IgD-negative memory B cell (primary cell): Measurements from ENCODE around the gene BICD1. TPM values are rescaled to one million over a fixed set of nuclear protein-coding genes. Genes with fewer than 3 reads are reported as not detected.
A peak's percentile ranks its signal among the peaks of the same experiment; 100 is the strongest.
"Not testable (repeated sequence)": the region's sequence is repeated elsewhere in the genome, so short reads cannot be mapped to it uniquely, and the experiment has no call there.

Experiments
- H3K27ac Mint-ChIP-seq, 3 donors: one replicate each; pipeline ENCODE4 v1.8.0; 2020 to 2022; ENCODE audit warnings: mild to moderate bottlenecking in 3 of 3, mixed read lengths in 3 of 3, moderate library complexity in 1 of 3
- H3K27me3 Mint-ChIP-seq: one replicate; pipeline ENCODE4 v1.8.0; 2021; ENCODE audit warnings: mixed read lengths
- H3K36me3 Mint-ChIP-seq: one replicate; pipeline ENCODE4 v1.8.0; 2020; ENCODE audit warnings: mild to moderate bottlenecking, mixed read lengths
- H3K4me1 Mint-ChIP-seq, 3 donors: one replicate each; pipeline ENCODE4 v1.8.0; 2020 to 2022; ENCODE audit warnings: mixed read lengths in 3 of 3, mild to moderate bottlenecking in 1 of 3
- H3K4me3 Mint-ChIP-seq, 4 donors: one replicate each; pipeline ENCODE4 v1.8.0; 2020 to 2022; ENCODE audit warnings: mild to moderate bottlenecking in 4 of 4, mixed read lengths in 4 of 4, moderate library complexity in 3 of 4
- H3K9me3 Mint-ChIP-seq, 3 donors: one replicate each; pipeline ENCODE4 v1.8.0; 2020 to 2021; ENCODE audit warnings: mixed read lengths in 3 of 3, mild to moderate bottlenecking in 1 of 3
- polyA plus RNA-seq: library from polyadenylated mRNA; unstranded; fragments of 300-500 nt; fragmentation: Illumina TruSeq; gene quantifications from one replicate; pipeline ENCODE4 v1.2.3, GENCODE V29; 2021

The BICD1 gene
- polyA plus RNA-seq, 1 donor from 2014 or later = 19.9 TPM

DNA sequence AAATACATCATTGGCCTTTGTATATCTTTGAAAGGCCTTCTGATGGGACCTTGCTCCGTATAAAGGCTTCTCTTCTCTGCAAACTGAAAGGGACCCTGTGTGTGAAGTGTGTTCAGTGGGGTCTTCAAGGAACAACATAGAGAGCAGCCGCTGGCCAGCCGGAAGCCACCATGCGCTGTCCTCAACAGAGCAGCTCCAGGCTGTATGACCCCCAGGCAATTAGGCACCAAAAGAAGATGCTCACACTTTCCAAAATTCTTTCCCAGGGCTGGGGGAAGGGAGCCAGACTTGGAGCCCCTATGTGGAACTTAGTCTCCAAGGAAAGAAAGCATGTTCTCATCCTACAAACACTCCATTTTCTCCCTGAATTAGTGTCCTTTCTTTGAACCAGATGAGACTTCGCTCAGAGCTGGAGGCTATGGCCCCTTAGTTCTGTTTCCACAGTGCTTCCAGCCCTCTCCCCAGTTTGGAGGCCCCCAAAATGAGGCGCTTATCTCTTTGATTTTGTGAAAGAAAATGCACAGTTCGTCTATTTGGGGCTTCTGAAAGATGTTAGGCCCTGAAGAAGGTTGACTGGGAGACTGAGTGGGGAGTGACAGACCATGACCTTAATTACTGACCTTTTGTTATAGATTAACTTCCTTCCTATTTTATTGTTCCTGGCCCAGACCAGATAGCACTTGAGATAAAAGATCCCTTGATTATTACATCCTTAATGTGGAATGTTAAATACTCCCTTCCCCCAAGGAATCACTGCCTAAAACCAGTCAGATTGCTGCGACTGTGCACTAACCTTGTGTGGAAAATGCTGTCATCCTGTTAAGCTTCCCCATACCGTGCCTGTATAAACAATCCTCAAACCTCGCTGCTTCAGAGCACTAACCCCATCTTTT, 164.4 kb downstream of the BICD1 start:
- Mint-ChIP-seq H3K36me3 (peaks cover 6% of the 10 kb centered on the region), H3K27ac (peak overlapping the region; percentile 82 to 95 (median 85)), H3K4me1 (peaks cover 35 to 42% (median 38%) of the 10 kb centered on the region in 3 donors), H3K9me3 (no peaks in the 10 kb centered on the region), H3K27me3 (no peaks in the 10 kb centered on the region), H3K4me3 (peak overlapping the region in 3 of 4 donors; percentile 31 to 86 (median 70))

DNA sequence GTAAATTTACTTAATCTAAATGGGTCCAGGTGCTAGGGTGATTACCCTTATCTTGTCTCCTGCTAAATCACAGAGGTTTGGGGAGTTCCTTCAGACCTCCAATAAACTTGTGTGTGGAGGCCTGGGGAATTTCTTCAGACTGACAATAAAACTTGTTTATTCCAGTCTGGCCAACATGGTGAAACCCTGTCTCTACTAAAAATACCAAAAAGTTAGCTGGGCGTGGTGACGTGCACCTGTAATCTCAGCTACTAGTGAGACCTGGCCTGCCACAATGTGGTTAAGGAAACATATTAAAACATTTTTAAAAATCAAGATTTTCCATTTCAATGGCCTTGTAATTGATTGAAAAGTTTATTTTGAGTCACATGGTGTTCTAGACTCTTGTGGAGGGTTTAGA, 165.8 kb downstream of the BICD1 start:
- Mint-ChIP-seq H3K4me3 (peak overlapping the region; percentile 50 to 92 (median 79)), H3K4me1 (peaks cover 33 to 35% (median 35%) of the 10 kb centered on the region in 3 donors), H3K27me3 (no peaks in the 10 kb centered on the region), H3K27ac (peak overlapping the region; percentile 95 to 99 (median 97)), H3K9me3 (no peaks in the 10 kb centered on the region), H3K36me3 (peaks cover 3% of the 10 kb centered on the region)

GRCh38 chr12:32273063-32273522, 166.4 kb downstream of the BICD1 start:
- peaks cover 6% of the 10 kb centered on the region for H3K36me3 Mint-ChIP-seq
- peak overlapping the region; percentile 50 to 92 (median 79) for H3K4me3 Mint-ChIP-seq
- H3K27me3 Mint-ChIP-seq = no peaks in the 10 kb centered on the region
- H3K27ac Mint-ChIP-seq = peak overlapping the region; percentile 95 to 99 (median 97)
- no peaks in the 10 kb centered on the region for H3K9me3 Mint-ChIP-seq
- H3K4me1 Mint-ChIP-seq = peaks cover 33 to 35% (median 35%) of the 10 kb centered on the region in 3 donors

- no peaks in the 10 kb centered on the region for H3K9me3 Mint-ChIP-seq
- peaks cover 33 to 35% (median 35%) of the 10 kb centered on the region in 3 donors for H3K4me1 Mint-ChIP-seq
- peak overlapping the region; percentile 95 to 99 (median 97) for H3K27ac Mint-ChIP-seq
- peaks cover 8% of the 10 kb centered on the region for H3K36me3 Mint-ChIP-seq
- peak overlapping the region; percentile 54 to 92 (median 79) for H3K4me3 Mint-ChIP-seq
- no peaks in the 10 kb centered on the region for H3K27me3 Mint-ChIP-seq
Observed at GRCh38 chr12:32273712-32274111, 167.1 kb downstream of the BICD1 start.

DNA sequence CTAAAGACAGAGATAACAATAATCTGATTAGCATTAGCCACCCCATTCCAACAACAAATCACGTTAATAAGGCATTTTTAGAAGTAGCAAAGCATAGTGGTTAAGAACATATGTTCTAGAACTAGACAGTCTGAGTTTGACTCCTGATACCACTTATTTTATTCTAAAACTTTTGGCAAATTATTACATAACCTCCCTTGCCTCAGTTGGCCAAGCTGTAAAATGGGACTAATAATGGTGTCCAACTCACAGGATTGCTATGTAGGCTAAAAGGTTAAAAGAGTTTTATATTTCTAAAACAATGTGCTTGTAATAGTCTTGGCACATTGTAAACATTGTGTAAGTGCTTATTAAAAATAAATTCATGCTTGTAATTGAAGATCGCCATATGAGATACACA, 168.0 kb downstream of the BICD1 start:
- Mint-ChIP-seq H3K9me3 (no peaks in the 10 kb centered on the region), H3K36me3 (peaks cover 8% of the 10 kb centered on the region), H3K4me1 (peaks cover 33 to 35% (median 35%) of the 10 kb centered on the region in 3 donors), H3K27ac (no peak overlapping the region), H3K27me3 (no peaks in the 10 kb centered on the region), H3K4me3 (no peak overlapping the region)

DNA sequence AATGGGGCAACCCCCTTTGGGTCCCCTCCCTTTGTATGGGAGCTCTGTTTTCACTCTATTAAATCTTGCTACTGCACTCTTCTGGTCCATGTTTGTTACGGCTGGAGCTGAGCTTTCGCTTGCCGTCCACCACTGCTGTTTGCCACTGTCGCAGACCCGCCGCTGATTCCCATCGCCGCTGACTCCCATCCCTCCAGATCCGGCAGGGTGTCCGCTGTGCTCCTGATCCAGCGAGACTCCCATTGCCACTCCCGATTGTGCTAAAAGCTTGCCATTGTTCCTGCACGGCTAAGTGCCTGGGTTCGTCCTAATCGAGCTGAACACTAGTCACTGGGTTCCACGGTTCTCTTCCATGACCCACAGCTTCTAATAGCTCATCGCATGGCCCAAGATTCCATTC, 168.9 kb downstream of the BICD1 start:
- Mint-ChIP-seq H3K27ac (peak overlapping the region in 1 of 3 donors; percentile 44), H3K4me1 (peaks cover 32 to 34% (median 33%) of the 10 kb centered on the region in 3 donors)
- H3K27me3 Mint-ChIP-seq, H3K9me3 Mint-ChIP-seq, H3K4me3 Mint-ChIP-seq, H3K36me3 Mint-ChIP-seq: not testable (repeated sequence)

DNA sequence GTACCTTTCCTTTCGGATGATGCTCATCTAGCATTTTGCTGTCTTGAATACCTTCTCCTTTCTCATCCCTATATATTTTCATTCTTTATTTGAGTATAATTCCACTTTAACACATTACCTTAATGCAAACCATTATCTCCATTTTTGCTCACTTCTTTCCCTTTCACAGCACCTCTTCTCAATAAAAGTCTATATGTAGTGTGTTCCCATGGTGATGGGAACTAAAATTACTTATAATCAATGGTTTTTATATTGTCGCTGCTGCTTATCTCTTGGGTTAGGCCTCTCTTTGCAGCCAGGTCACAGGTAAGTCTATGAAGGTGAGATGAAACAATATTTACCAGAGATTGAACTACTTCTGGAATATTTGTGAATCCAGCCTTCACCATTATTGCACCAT, 171.1 kb downstream of the BICD1 start:
- Mint-ChIP-seq H3K4me3 (no peak overlapping the region), H3K27me3 (no peaks in the 10 kb centered on the region), H3K36me3 (peaks cover 12% of the 10 kb centered on the region), H3K27ac (no peak overlapping the region), H3K9me3 (no peaks in the 10 kb centered on the region), H3K4me1 (peaks cover 12 to 14% (median 14%) of the 10 kb centered on the region in 3 donors)

- Mint-ChIP-seq H3K36me3 (peaks cover 9% of the 10 kb centered on the region), H3K27me3 (no peaks in the 10 kb centered on the region), H3K4me3 (no peak overlapping the region), H3K9me3 (no peaks in the 10 kb centered on the region), H3K27ac (no peak overlapping the region), H3K4me1 (peaks cover 0 to 2% (median 0%) of the 10 kb centered on the region in 3 donors)
Observed at GRCh38 chr12:32281098-32281497, 174.5 kb downstream of the BICD1 start.

DNA sequence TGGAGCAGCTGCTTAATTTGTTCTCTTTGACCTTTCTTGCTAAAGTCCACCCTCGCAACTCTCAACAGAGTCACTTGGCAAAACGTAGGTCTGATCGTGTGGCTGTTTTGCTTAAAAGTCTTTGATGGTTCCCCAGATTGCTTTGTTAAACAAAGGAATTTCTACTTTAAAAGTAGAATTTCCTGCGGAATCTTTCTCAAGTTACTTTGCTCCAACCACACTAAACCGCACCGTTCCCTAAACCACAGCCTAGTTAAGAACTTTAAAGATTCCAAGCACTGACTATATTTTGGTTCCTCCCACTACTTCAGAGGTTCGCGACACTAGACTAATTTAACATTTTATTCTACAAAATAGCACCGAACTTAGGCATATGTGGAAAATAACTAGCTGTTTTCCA, 177.9 kb downstream of the BICD1 start:
- H3K9me3 Mint-ChIP-seq = no peaks in the 10 kb centered on the region
- no peaks in the 10 kb centered on the region for H3K27me3 Mint-ChIP-seq
- peaks cover 4% of the 10 kb centered on the region for H3K36me3 Mint-ChIP-seq
- H3K4me1 Mint-ChIP-seq = peaks cover 0 to 3% (median 2%) of the 10 kb centered on the region in 3 donors
- H3K4me3 Mint-ChIP-seq = no peak overlapping the region
- no peak overlapping the region for H3K27ac Mint-ChIP-seq

GRCh38 chr12:32285021-32285420, 178.4 kb downstream of the BICD1 start:
- H3K4me3 Mint-ChIP-seq = no peak overlapping the region
- no peaks in the 10 kb centered on the region for H3K9me3 Mint-ChIP-seq
- no peak overlapping the region for H3K27ac Mint-ChIP-seq

GRCh38 chr12:32285489-32285888, 178.8 kb downstream of the BICD1 start:
- peaks cover 2% of the 10 kb centered on the region for H3K36me3 Mint-ChIP-seq
- no peak overlapping the region for H3K4me3 Mint-ChIP-seq
- H3K27ac Mint-ChIP-seq = no peak overlapping the region
- peaks cover 2 to 8% (median 3%) of the 10 kb centered on the region in 3 donors for H3K4me1 Mint-ChIP-seq
- no peaks in the 10 kb centered on the region for H3K9me3 Mint-ChIP-seq
- no peaks in the 10 kb centered on the region for H3K27me3 Mint-ChIP-seq

More at GRCh38 chr12:32285021-32285420, 178.4 kb downstream of the BICD1 start:
- H3K4me1 Mint-ChIP-seq = peaks cover 2 to 4% (median 3%) of the 10 kb centered on the region in 3 donors
- peaks cover 4% of the 10 kb centered on the region for H3K36me3 Mint-ChIP-seq
- H3K27me3 Mint-ChIP-seq = no peaks in the 10 kb centered on the region

DNA sequence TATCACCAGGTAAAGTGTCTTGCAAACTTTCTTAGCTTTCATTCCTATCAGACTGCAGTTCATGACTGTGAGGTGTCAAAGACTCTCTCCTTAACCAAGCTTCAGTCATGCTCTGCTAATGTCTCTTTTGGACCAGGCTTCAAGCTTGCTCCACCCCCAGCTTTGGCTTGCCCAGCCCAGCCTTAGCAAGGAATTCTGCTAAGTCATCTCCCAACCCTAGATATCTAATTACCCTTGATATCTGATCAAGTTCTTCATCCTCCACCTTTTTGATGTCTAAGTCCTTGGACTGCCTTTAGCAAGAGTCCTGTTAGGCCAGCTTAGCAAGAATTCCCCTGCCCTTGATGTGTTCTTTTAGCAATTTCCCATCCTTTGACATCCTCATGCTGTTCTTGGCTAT, 183.8 kb downstream of the BICD1 start:
- no peak overlapping the region for H3K4me3 Mint-ChIP-seq
- no peak overlapping the region for H3K27ac Mint-ChIP-seq
- no peaks in the 10 kb centered on the region for H3K9me3 Mint-ChIP-seq
- H3K27me3 Mint-ChIP-seq = no peaks in the 10 kb centered on the region
- peaks cover 2 to 13% (median 5%) of the 10 kb centered on the region in 3 donors for H3K4me1 Mint-ChIP-seq
- H3K36me3 Mint-ChIP-seq = peaks cover 7% of the 10 kb centered on the region

DNA sequence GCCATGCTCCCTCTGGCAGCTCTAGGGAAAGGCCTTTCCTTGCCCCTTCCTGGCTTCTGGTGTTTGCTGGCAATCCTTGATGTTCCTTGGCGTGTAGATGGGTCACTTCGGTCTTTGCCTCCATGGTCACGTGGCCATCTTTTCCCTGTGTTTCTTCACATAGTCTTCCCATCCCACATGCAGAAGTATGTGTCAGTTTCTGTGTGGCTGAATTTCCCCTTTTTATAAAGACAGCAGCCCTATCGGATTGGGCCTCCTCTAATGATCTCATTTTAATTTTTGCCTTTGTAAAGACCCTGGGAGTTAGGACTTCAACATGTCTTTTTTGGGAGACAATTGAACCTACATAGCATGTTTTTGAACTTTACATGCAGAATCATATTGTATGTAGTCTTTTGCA, 185.5 kb downstream of the BICD1 start:
- H3K36me3 Mint-ChIP-seq = peaks cover 14% of the 10 kb centered on the region
- peaks cover 3 to 13% (median 11%) of the 10 kb centered on the region in 3 donors for H3K4me1 Mint-ChIP-seq
- H3K4me3 Mint-ChIP-seq = no peak overlapping the region
- H3K27ac Mint-ChIP-seq = peak overlapping the region in 1 of 3 donors; percentile 33
- H3K9me3 Mint-ChIP-seq = no peaks in the 10 kb centered on the region
- no peaks in the 10 kb centered on the region for H3K27me3 Mint-ChIP-seq

- Mint-ChIP-seq H3K27me3 (no peaks in the 10 kb centered on the region), H3K27ac (no peak overlapping the region), H3K36me3 (peaks cover 14% of the 10 kb centered on the region), H3K4me3 (no peak overlapping the region), H3K4me1 (peaks cover 3 to 13% (median 10%) of the 10 kb centered on the region in 3 donors), H3K9me3 (no peaks in the 10 kb centered on the region)
Observed at GRCh38 chr12:32293808-32294419, 187.3 kb downstream of the BICD1 start.

GRCh38 chr12:32296567-32296966, 189.9 kb downstream of the BICD1 start:
- Mint-ChIP-seq H3K4me3 (no peak overlapping the region), H3K27me3 (no peaks in the 10 kb centered on the region), H3K4me1 (peaks cover 20 to 25% (median 24%) of the 10 kb centered on the region in 3 donors), H3K27ac (no peak overlapping the region), H3K9me3 (no peaks in the 10 kb centered on the region), H3K36me3 (peaks cover 14% of the 10 kb centered on the region)
